A549 (cell line): ENCODE measurements around the gene RHOD. TPM values are rescaled to one million over a fixed set of nuclear protein-coding genes. Genes with fewer than 3 reads are reported as not detected.

Experiments
- ATAC-seq, 2 experiments: fragments of 200-7000 bp in 1 of 2; fragments of >200 bp in 1 of 2; cut with Nextera tagmentation in 1 of 2; cut with Tn5 transposase in 1 of 2; 3 replicates each; pipeline versions ENCODE4 v1.8.0 to v1.9.1; 2018 to 2020; ENCODE audit warnings: mild to moderate bottlenecking in 1 of 2, moderate library complexity in 1 of 2
- CTCF ChIA-PET: fragments of 300-600 bp; sonication (Branson Sonifier 250); formaldehyde crosslinking; extraction: SDS; loops from one replicate; lab custom pipeline; 2021; ENCODE audit warnings: antibody characterized with exemption, inconsistent platforms; lab: Yijun Ruan, JAX
- POLR2A ChIA-PET: fragments of 350-600 bp; formaldehyde crosslinking; extraction: SDS; loops from one replicate; lab custom pipeline; 2021; ENCODE audit warnings: antibody characterized with exemption, inconsistent platforms; lab: Yijun Ruan, JAX
- DNase-seq, 2 experiments: peaks; one replicate each; pipeline versions ENCODE4 v3.0.0 to v3.0.0-alpha.2; 2011 to 2016; ENCODE audit warnings: low read depth in 1 of 2, low spot score in 1 of 2
- FAIRE-seq: peaks from 2 replicates; lab custom pipeline; 2011; peaks lifted over from hg19 to GRCh38; lab: Jason Lieb, UNC
- H3K27ac ChIP-seq, 2 experiments: fragments of >200 bp; sonication (Bioruptor Twin); formaldehyde crosslinking; 3 replicates each; pipeline ENCODE4 v1.5.1; 2016 to 2017
- H3K4me1 ChIP-seq: fragments of >200 bp; sonication (Bioruptor Twin); formaldehyde crosslinking; 3 replicates; pipeline ENCODE4 v1.6.1; 2016
- H3K4me2 ChIP-seq: fragments of >200 bp; sonication (Bioruptor Twin); formaldehyde crosslinking; 3 replicates; pipeline ENCODE4 v1.6.1; 2016
- H3K4me3 ChIP-seq: fragments of >200 bp; sonication (Bioruptor Twin); formaldehyde crosslinking; 3 replicates; pipeline ENCODE4 v1.5.1; 2016
- H3K9me3 ChIP-seq: fragments of >200 bp; sonication (Bioruptor Twin); formaldehyde crosslinking; 3 replicates; pipeline ENCODE4 v1.6.1; 2016
- CBX2 ChIP-seq: fragments of 200-600 bp; sonication (generic); IDR thresholded peaks from 2 replicates; pipeline ENCODE4 v1.6.1; 2016; ENCODE audit warnings: low read depth, mild to moderate bottlenecking, borderline replicate concordance
- CHD4 ChIP-seq: fragments of 200-600 bp; sonication (generic); IDR thresholded peaks from 2 replicates; pipeline ENCODE4 v1.6.1; 2016; ENCODE audit warnings: antibody characterized with exemption, mild to moderate bottlenecking, borderline replicate concordance
- EHF ChIP-seq: fragments of 250-450 bp; sonication (Bioruptor Pico); IDR thresholded peaks from 2 replicates; pipeline ENCODE4 v1.5.0; 2020; ENCODE audit warnings: mild to moderate bottlenecking
- EHMT2 ChIP-seq: fragments of 200-600 bp; sonication (generic); IDR thresholded peaks from 2 replicates; pipeline ENCODE4 v1.6.1; 2016; ENCODE audit warnings: antibody characterized with exemption, low read depth, mild to moderate bottlenecking, moderate library complexity
- ESRRA ChIP-seq: fragments of 150-350 bp; IDR thresholded peaks from 2 replicates; pipeline ENCODE4 v1.6.1; 2014; ENCODE audit warnings: mild to moderate bottlenecking, low read length, borderline replicate concordance
- FOSL2 ChIP-seq, 2 experiments: fragments of 450-650 bp in 1 of 2; fragments of >200 bp in 1 of 2; sonication (Bioruptor Twin) in 1 of 2; formaldehyde crosslinking; IDR thresholded peaks; 2 replicates each; pipeline versions ENCODE4 v1.5.0 to v1.6.1; 2016 to 2020; ENCODE audit warnings: mild to moderate bottlenecking in 1 of 2, moderate library complexity in 1 of 2
- FOXS1 ChIP-seq: fragments of 250-450 bp; sonication (Bioruptor Pico); IDR thresholded peaks from 2 replicates; pipeline ENCODE4 v1.5.0; 2020; ENCODE audit warnings: mild to moderate bottlenecking, moderate library complexity
- HOXA7 ChIP-seq: fragments of 250-450 bp; sonication (Bioruptor Pico); IDR thresholded peaks from 2 replicates; pipeline ENCODE4 v1.5.0; 2020; ENCODE audit warnings: mild to moderate bottlenecking, moderate library complexity
- HOXB5 ChIP-seq: fragments of 250-450 bp; sonication (Bioruptor Pico); IDR thresholded peaks from 2 replicates; pipeline ENCODE4 v1.5.0; 2020; ENCODE audit warnings: mild to moderate bottlenecking, moderate library complexity
- MAZ ChIP-seq: fragments of 150-350 bp; IDR thresholded peaks from 2 replicates; pipeline ENCODE4 v1.6.1; 2014; ENCODE audit warnings: antibody characterized with exemption, low read depth, low read length, borderline replicate concordance
- NFE2L2 ChIP-seq: fragments of 150-350 bp; conservative IDR thresholded peaks from 2 replicates; pipeline ENCODE4 v1.6.1; 2014; ENCODE audit warnings: low read length
- NPAS2 ChIP-seq: fragments of 250-450 bp; sonication (Bioruptor Pico); IDR thresholded peaks from 2 replicates; pipeline ENCODE4 v1.8.0; 2022; ENCODE audit warnings: mild to moderate bottlenecking, moderate library complexity, borderline replicate concordance
- NR3C1 ChIP-seq: fragments of >200 bp; sonication (Bioruptor Twin); formaldehyde crosslinking; IDR thresholded peaks from 3 replicates; pipeline ENCODE4 v1.6.1; 2017
- POLR2AphosphoS2 ChIP-seq: conservative IDR thresholded peaks from 2 replicates; pipeline ENCODE4 v1.6.1; 2012; ENCODE audit warnings: low read length, improper control_type of control experiment, inconsistent platforms
- RARB ChIP-seq: fragments of 250-450 bp; sonication (Bioruptor Pico); IDR thresholded peaks from 2 replicates; pipeline ENCODE4 v1.8.0; 2021; ENCODE audit warnings: mild to moderate bottlenecking, moderate library complexity
- RCOR1 ChIP-seq: fragments of 150-350 bp; IDR thresholded peaks from 2 replicates; pipeline ENCODE4 v1.6.1; 2014; ENCODE audit warnings: antibody characterized with exemption, low read length, low read depth
- RNF2 ChIP-seq: fragments of 200-600 bp; sonication (generic); IDR thresholded peaks from 2 replicates; pipeline ENCODE4 v1.6.1; 2016; ENCODE audit warnings: low read depth, mild to moderate bottlenecking, antibody characterized with exemption, moderate library complexity, borderline replicate concordance
- SREBF2 ChIP-seq: fragments of 450-650 bp; IDR thresholded peaks from 2 replicates; pipeline ENCODE4 v1.6.1; 2014; ENCODE audit warnings: mild to moderate bottlenecking, moderate library complexity
- ZFP36 ChIP-seq: fragments of 450-650 bp; IDR thresholded peaks from 2 replicates; pipeline ENCODE4 v1.6.1; 2014; ENCODE audit warnings: borderline replicate concordance; ENCODE audit not compliant: partially characterized antibody
- ZNF302 ChIP-seq: fragments of 250-450 bp; sonication (Bioruptor Pico); IDR thresholded peaks from 2 replicates; pipeline ENCODE4 v1.9.0; 2021; ENCODE audit warnings: inconsistent platforms, mild to moderate bottlenecking, moderate library complexity
- ZSCAN20 ChIP-seq: fragments of 250-450 bp; sonication (Bioruptor Pico); IDR thresholded peaks from 2 replicates; pipeline ENCODE4 v1.8.0; 2022; ENCODE audit warnings: mild to moderate bottlenecking, moderate library complexity
- WGBS: methylation state at CpG from one replicate; pipeline ENCODE4 v1.1.6; 2017; ENCODE audit errors: missing lambda C conversion rate; 5-methylcytosine and 5-hydroxymethylcytosine counted together
- polyA plus RNA-seq, 4 experiments: library from polyadenylated mRNA; depleted of rRNA in 3 of 4; stranded (reverse); fragments of >200 nt; fragmentation: RNase III in 1 of 4; extraction: RNeasy Plus Mini Kit Qiagen cat#74134 plus additional on column Dnase treatment in 1 of 4; gene quantifications; 2 replicates in 3 of 4; 3 replicates in 1 of 4; pipeline ENCODE4 v1.2.3, GENCODE V29; 2011 to 2017
- TF ChIP-seq, protein P1 (sequence below): IDR thresholded peaks from 2 replicates; pipeline ENCODE4 v1.6.1; 2012; ENCODE audit warnings: low read depth, borderline replicate concordance
- TF ChIP-seq, protein P2 (sequence below): fragments of 250-450 bp; sonication (Bioruptor Pico); IDR thresholded peaks from 2 replicates; pipeline ENCODE4 v1.5.0; 2021; ENCODE audit warnings: mild to moderate bottlenecking, moderate library complexity, borderline replicate concordance
- TF ChIP-seq, protein P3 (sequence below): fragments of 150-350 bp; IDR thresholded peaks from 2 replicates; pipeline ENCODE4 v1.6.1; 2014; ENCODE audit warnings: low read depth, mild to moderate bottlenecking, low read length
- TF ChIP-seq, protein P4 (sequence below): fragments of >200 bp; sonication (Bioruptor Twin); formaldehyde crosslinking; IDR thresholded peaks from 2 replicates; pipeline ENCODE4 v1.6.1; 2016
- TF ChIP-seq, protein P5 (sequence below): IDR thresholded peaks from 2 replicates; pipeline ENCODE4 v1.6.1; 2012

Gene RHOD
- polyA plus RNA-seq, 2 of the 4 experiments (the other 2 are of a cell fraction) = 13.6 to 33.2 TPM

DNA sequence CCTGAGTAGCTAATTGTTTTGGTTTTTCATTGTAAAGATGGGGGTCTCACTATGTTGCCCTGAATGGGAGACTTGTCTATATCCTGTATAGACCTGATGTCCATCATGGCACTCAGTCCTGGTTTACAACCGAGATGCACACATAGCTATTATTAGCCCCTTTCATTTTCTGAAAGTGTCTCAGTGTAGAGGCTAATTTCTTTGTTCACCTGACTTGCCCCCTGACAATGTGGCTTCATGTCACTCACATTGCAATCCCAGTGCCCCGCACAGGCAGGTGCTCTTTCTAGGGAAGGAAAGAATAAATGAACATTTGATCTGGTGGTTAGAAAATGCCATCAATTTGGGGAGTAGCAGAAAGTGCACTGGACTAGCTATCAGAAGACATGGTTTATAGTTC is 49.3 kb downstream of the RHOD start:
- DNase-seq (no peak), ATAC-seq (no peak), FAIRE-seq (no peak)
- POLR2A ChIA-PET = no interaction called here
- TF ChIP-seq ZSCAN20 (CRISPR knock-in tag) (no peak), HOXA7 (CRISPR knock-in tag) (no peak), RCOR1 (no peak), EHMT2 (no peak), RARB (CRISPR knock-in tag) (no peak), SREBF2 (no peak), POLR2AphosphoS2 (no peak), ZNF302 (CRISPR knock-in tag) (no peak), HOXB5 (CRISPR knock-in tag) (no peak), CBX2 (no peak), ESRRA (no peak), RNF2 (no peak), MAZ (no peak), NFE2L2 (no peak)
- Histone ChIP-seq H3K4me3 (no peak overlapping the region), H3K4me1 (no peaks in the 10 kb centered on the region), H3K4me2 (no peak overlapping the region), H3K9me3 (no peaks in the 10 kb centered on the region), H3K27ac (no peak overlapping the region)
- CTCF ChIA-PET = interaction anchor here (1.1 to 2.3 kb wide), 7 partner anchors 11 to 61 kb away, joined by 3 to 10 read pairs (median 4); partner anchors contain the start of gene KDM2A
- 76% methylated on average over 2 of the region's 2 CpGs for WGBS

DNA sequence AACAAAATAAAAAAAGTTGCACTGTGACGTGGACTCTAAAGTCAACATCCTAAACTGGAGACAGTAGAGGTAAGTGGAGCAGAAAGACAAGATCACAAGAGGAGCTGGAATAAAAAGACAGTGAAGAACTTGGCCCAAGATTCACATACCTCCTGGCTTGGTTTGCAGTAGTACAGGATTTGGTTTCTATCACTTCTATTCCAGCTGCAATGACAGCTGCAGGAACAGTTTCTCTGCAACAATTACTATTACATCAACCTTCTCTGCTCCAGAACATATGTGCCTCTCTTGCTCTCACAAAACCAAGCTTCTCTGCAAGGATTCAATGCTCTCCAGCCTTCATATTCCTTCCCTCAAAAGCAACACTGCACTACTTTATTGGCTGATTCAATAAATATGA is 54.6 kb downstream of the RHOD start:
- peaks cover 20% of the 10 kb centered on the region for H3K4me1 ChIP-seq
- DNase-seq (no peak), FAIRE-seq (no peak), ATAC-seq (no peak)
- H3K4me2 ChIP-seq = no peak overlapping the region
- 73% methylated on average over 1 of the region's 1 CpG for WGBS
- ChIA-PET CTCF (interaction anchor here (0.6 to 1.2 kb wide), 6 partner anchors 15 to 206 kb away, joined by 3 to 4 read pairs (median 3); no protein-coding TSS in a partner anchor), POLR2A (no interaction called here)
- no peak overlapping the region for H3K27ac ChIP-seq
- no peak overlapping the region for H3K4me3 ChIP-seq
- H3K9me3 ChIP-seq = no peaks in the 10 kb centered on the region
- TF ChIP-seq, protein P1, sequence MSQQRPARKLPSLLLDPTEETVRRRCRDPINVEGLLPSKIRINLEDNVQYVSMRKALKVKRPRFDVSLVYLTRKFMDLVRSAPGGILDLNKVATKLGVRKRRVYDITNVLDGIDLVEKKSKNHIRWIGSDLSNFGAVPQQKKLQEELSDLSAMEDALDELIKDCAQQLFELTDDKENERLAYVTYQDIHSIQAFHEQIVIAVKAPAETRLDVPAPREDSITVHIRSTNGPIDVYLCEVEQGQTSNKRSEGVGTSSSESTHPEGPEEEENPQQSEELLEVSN = no peak
- TF ChIP-seq ZNF302 (CRISPR knock-in tag) (no peak), FOSL2 (IDR thresholded peaks at IDR 0.05) (no peak), FOSL2 (CRISPR knock-in tag; IDR thresholded peaks at IDR 0.05) (no peak), EHF (no peak), FOXS1 (CRISPR knock-in tag) (no peak), NPAS2 (no peak), NR3C1 (no peak), SREBF2 (no peak), RARB (CRISPR knock-in tag) (no peak), RNF2 (no peak), RCOR1 (no peak), ZSCAN20 (CRISPR knock-in tag) (no peak), CHD4 (no peak), ZFP36 (no peak)
- TF ChIP-seq, protein P2, sequence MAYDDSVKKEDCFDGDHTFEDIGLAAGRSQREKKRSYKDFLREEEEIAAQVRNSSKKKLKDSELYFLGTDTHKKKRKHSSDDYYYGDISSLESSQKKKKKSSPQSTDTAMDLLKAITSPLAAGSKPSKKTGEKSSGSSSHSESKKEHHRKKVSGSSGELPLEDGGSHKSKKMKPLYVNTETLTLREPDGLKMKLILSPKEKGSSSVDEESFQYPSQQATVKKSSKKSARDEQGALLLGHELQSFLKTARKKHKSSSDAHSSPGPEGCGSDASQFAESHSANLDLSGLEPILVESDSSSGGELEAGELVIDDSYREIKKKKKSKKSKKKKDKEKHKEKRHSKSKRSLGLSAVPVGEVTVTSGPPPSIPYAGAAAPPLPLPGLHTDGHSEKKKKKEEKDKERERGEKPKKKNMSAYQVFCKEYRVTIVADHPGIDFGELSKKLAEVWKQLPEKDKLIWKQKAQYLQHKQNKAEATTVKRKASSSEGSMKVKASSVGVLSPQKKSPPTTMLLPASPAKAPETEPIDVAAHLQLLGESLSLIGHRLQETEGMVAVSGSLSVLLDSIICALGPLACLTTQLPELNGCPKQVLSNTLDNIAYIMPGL (CRISPR knock-in tag) = no peak
- TF ChIP-seq, protein P3, sequence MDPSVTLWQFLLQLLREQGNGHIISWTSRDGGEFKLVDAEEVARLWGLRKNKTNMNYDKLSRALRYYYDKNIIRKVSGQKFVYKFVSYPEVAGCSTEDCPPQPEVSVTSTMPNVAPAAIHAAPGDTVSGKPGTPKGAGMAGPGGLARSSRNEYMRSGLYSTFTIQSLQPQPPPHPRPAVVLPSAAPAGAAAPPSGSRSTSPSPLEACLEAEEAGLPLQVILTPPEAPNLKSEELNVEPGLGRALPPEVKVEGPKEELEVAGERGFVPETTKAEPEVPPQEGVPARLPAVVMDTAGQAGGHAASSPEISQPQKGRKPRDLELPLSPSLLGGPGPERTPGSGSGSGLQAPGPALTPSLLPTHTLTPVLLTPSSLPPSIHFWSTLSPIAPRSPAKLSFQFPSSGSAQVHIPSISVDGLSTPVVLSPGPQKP = no peak
- TF ChIP-seq, protein P4, sequence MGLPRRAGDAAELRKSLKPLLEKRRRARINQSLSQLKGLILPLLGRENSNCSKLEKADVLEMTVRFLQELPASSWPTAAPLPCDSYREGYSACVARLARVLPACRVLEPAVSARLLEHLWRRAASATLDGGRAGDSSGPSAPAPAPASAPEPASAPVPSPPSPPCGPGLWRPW = no peak
- TF ChIP-seq, protein P5, sequence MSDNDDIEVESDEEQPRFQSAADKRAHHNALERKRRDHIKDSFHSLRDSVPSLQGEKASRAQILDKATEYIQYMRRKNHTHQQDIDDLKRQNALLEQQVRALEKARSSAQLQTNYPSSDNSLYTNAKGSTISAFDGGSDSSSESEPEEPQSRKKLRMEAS = no peak
